Neuron (in vitro differentiated cells): Measurements from ENCODE around the gene ASB15.
"Not testable (repeated sequence)": the region's sequence is repeated elsewhere in the genome, so short reads cannot be mapped to it uniquely, and the experiment has no call there.

Source experiments
- H2AFZ ChIP-seq: one replicate; pipeline ENCODE4 v1.6.1; 2013; ENCODE audit warnings: low read depth, mild to moderate bottlenecking, inconsistent platforms, low read length, moderate library complexity
- H3K27me3 ChIP-seq: one replicate; pipeline ENCODE4 v1.6.1; 2013; ENCODE audit warnings: low read length; ENCODE audit not compliant: insufficient read depth
- H3K36me3 ChIP-seq: one replicate; pipeline ENCODE4 v1.6.1; 2013; ENCODE audit warnings: low read length; ENCODE audit not compliant: insufficient read depth
- H3K4me1 ChIP-seq: one replicate; pipeline ENCODE4 v1.6.1; 2013; ENCODE audit warnings: low read length; ENCODE audit not compliant: insufficient read depth
- H3K4me3 ChIP-seq: 2 replicates; pipeline ENCODE4 v1.5.1; 2013; ENCODE audit warnings: mild to moderate bottlenecking, low read length, moderate library complexity
- H3K9me3 ChIP-seq: one replicate; pipeline ENCODE4 v1.6.1; 2013; ENCODE audit warnings: low read length

ASB15 gene

DNA sequence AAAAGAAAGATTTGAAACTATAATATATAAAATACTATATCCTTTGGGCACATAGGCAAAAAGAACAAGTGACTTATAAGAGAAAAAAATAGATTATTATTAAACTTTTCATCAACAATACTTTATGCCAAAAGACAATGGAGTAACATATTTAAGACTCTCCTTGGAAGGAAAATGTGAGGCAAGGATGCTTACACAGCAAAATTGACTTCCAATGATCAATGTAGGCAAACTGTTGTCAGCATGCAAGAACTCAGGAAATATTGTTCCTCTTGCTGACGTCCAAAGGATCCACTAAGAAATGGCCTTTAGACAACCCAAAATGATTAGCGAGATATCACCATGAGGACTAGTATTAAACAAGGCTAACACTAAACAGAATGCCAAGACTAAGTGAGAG is 31.2 kb downstream of the ASB15 start:
- Histone ChIP-seq H3K4me1 (peaks cover 3% of the 10 kb centered on the region), H3K36me3 (no peaks in the 10 kb centered on the region), H3K4me3 (no peak overlapping the region), H3K9me3 (no peaks in the 10 kb centered on the region), H2AFZ (no peak overlapping the region), H3K27me3 (no peaks in the 10 kb centered on the region)

DNA sequence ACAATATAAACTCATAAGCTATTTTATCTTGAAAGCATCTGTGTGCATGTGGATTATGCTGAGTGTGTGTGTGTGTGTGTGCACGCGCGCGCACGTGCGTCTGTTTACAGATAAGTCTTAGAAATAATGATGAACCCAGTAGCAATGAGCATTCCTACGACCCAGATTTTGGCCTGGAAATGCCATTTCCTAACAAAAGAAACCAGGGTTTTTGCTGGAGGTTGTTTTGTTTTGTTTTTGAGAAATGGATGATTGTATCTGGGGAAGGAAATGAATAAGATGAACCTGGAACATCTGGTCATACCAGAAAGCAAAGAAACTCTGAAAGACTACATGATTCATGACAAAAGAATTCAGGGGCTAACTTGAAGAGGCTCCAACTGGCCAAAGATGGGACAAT is 31.9 kb downstream of the ASB15 start:
- H3K9me3 ChIP-seq: no peaks in the 10 kb centered on the region

DNA sequence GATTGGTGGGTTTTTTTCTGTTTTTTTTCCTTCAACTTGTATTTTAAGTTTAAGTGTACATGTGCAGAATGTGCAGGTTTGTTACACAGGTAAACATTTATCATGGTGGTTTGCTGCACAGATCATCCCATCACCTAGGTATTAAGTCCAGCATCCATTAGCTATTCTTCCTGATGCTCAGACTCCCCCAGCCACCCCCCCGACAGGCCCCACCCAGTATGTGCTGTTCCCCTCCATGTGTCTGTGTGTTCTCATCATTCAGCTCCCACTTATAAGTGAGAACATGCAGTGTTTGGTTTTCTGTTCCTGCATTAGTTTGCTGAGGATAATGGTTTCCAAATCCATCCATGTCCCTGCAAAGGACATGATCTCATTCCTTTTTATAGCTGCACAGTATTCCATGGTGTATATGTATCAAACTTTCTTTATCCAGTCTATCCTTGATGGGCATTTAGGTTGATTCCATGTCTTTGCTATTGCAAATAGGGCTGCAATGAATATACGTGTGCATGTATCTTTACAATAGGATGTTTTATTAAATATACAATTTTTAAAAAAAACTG is 32.5 kb downstream of the ASB15 start:
- H3K9me3 ChIP-seq, H3K4me1 ChIP-seq, H3K27me3 ChIP-seq, H3K4me3 ChIP-seq, H3K36me3 ChIP-seq, H2AFZ ChIP-seq: not testable (repeated sequence)

More for the DNA sequence above, 31.9 kb downstream of the ASB15 start:
- peaks cover 3% of the 10 kb centered on the region for H3K4me1 ChIP-seq
- no peak overlapping the region for H2AFZ ChIP-seq
- H3K4me3 ChIP-seq: no peak overlapping the region
- no peaks in the 10 kb centered on the region for H3K27me3 ChIP-seq
- H3K36me3 ChIP-seq: no peaks in the 10 kb centered on the region

DNA sequence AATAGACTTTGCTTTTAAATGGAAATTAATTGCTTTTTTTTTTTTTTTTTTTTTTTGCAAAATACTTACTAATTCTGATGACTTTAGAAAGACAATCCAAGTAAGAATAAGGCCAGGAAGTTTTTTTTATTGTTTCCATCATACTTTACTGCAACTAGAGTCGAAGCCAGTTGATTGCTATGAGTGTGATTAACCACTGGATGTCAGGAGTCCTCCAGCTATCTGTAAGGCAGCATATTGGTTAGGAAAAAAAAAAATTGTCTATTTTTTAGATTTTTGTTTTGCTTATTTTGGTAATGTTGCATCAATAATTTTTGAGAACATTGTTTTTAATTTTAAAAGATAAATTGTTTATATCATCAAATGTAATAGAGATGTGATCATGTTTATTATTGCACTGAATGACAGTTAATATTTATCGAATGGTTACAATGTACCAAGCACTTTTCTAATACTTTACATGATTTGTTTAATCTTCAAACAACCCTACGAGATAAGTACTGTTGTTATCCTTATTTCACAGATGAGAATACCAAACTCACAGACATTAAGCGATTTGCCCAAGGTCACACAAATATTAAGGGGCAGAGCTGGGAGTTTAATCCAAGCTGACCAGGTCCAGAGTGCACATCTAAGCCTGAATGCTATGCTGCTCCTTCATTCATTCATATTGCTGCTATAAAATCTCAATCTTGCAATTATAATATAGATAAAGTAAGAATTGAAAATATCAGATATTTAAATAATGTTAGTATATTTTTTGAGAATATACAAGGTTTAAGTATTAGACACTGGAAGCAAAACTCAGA is 34.1 kb downstream of the ASB15 start:
- no peaks in the 10 kb centered on the region for H3K27me3 ChIP-seq
- no peaks in the 10 kb centered on the region for H3K36me3 ChIP-seq
- H2AFZ ChIP-seq: no peak overlapping the region
- no peak overlapping the region for H3K4me3 ChIP-seq
- no peaks in the 10 kb centered on the region for H3K9me3 ChIP-seq
- H3K4me1 ChIP-seq: peaks cover 3% of the 10 kb centered on the region

DNA sequence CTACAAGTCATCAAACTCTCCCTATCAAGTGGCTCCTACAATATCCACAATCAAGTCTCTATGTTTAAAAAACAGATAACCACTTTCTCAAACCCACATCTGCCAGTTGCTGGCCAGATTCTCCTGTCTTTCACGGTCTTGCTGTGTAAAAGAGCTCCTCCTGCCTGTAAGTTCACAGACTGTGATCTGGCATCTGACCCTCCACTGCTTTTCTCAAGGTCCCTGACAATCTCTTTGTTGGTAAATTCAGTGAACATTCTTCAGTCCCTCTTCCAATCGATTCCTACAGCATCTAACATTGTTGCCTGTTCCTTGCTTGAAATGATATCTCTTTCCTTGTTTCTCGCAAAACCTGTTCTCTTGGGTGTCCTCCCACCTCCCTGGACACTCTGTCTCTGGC is 35.6 kb downstream of the ASB15 start:
- H3K36me3 ChIP-seq: no peaks in the 10 kb centered on the region
- no peaks in the 10 kb centered on the region for H3K9me3 ChIP-seq
- H3K4me1 ChIP-seq: peaks cover 3% of the 10 kb centered on the region
- no peak overlapping the region for H3K4me3 ChIP-seq
- H3K27me3 ChIP-seq: no peaks in the 10 kb centered on the region
- no peak overlapping the region for H2AFZ ChIP-seq

DNA sequence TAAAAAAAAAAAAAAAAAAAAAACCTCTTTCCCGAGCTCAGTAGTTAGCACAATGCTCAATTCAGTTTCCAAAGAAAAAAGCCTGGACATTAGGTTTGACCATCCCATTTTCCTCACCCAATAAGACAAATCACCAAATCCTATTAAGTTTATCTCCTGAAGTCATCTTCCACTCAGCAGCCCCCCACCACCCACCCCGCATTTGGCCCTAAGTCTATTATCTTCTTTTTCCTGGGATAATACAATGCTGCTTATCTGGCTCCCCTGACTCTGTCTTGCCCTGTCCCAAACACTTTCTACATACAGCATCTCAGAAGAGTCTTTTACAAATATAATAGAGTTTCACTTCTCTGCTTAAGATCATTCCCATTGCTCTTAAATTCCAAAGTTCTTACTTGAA is 36.3 kb downstream of the ASB15 start:
- H3K4me1 ChIP-seq: peaks cover 3% of the 10 kb centered on the region
- no peaks in the 10 kb centered on the region for H3K27me3 ChIP-seq
- H3K36me3 ChIP-seq: no peaks in the 10 kb centered on the region
- no peaks in the 10 kb centered on the region for H3K9me3 ChIP-seq
- H2AFZ ChIP-seq: no peak overlapping the region
- no peak overlapping the region for H3K4me3 ChIP-seq

DNA sequence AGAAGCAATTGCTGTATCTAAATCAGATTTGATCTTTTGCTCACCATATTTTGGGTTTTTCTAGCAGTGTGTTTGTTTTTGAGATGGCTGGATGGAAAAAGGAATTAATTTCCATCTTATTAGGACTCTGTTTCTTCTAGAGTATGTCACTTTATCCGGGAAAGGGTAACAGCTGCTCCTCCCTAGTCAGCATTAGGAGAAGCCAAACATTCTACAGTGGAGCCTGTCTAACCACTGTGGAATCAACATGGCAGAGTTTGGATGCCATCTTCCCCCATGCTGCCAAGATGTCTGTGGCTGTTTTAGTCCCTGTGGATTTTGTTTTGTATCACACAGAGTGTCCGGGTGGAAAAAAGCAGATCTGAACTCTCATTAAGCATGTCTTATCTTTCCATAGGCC is 38.0 kb downstream of the ASB15 start:
- peaks cover 13% of the 10 kb centered on the region for H3K4me1 ChIP-seq
- no peak overlapping the region for H2AFZ ChIP-seq
- H3K4me3 ChIP-seq: no peak overlapping the region

DNA sequence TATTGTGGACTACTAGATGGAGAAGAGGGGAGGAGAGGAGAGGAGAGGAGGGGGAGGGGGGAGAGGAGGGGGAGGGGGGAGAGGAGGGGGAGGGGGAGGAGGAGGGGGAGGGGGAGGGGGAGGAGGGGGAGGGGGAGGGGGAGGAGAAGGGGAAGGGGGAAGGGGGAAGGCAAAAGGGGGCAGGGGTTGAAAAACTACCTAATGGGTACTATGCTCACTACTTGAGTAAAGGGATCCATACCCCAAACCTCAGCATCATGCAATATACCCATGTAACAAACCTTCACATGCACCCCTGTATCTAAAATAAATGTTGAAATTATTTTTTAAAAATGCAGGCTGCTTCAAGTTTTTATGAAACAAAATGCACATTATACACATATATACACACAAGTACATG is 39.0 kb downstream of the ASB15 start:
- H2AFZ ChIP-seq: no peak overlapping the region
- peaks cover 15% of the 10 kb centered on the region for H3K4me1 ChIP-seq
- no peaks in the 10 kb centered on the region for H3K9me3 ChIP-seq
- H3K4me3 ChIP-seq: no peak overlapping the region
- H3K36me3 ChIP-seq: no peaks in the 10 kb centered on the region
- peaks cover 2% of the 10 kb centered on the region for H3K27me3 ChIP-seq

More for the DNA sequence above, 38.0 kb downstream of the ASB15 start:
- Histone ChIP-seq H3K36me3 (no peaks in the 10 kb centered on the region), H3K9me3 (no peaks in the 10 kb centered on the region), H3K27me3 (no peaks in the 10 kb centered on the region)

DNA sequence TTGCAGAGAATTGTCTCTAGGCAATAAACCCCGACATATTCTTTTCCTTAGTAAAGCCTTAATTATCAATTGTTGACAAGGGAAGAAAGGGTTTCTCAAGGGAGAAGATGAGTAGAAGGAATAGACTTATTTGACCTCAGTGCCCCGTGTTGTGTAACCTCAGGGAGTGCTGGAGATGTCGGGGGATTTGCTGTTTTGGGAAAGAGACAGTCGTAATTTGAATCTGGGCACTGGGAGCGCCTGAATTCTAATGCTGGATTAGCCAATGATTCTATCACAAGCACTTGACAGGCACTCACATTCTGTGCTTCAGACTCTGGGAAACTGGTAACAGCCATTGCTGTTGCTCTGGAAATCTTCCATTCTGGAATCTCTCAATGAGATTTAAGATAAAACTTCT is 40.3 kb downstream of the ASB15 start:
- no peaks in the 10 kb centered on the region for H3K9me3 ChIP-seq

DNA sequence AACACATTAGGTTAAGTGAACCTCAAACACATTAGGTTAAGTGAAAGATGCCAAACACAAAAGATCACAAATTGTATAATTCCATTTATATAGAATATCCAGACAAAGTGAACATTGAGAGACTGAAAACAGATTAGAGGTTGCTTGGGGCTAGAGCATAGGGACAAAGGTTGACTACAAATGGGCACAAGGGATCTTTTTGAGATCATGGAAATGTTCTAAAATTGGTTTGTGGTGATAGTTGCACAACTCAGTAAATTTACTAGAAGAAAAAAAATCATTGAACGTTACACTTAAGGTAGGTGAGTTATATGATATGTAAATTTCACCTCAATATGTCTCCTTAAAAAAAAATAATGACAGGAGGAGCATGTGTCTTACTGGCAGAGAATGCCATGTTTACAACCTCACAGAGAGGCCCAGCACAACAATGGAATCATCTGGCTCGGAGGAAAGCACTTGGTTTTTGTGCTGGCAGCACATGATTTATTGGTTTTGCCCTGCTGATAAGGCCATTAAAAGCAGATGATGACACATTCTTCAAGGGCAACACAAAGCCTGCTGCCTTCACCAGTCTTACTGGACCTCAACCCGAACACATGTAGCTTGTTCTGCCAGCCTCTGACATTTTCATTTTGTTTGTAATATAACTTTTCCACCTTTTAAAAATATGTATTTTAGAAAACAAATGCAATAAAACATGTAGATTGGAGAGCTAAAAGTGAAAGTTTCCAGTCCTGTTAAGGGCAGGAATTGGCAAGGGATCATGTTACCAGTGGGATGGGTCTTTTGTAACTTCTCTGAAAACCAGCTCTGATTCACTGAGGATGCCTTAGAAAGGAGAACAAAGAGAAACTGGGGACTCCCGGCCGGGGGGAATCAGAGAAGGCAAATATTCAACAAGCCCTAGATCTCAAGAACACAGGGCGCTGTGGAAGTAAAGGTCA is 42.1 kb downstream of the ASB15 start:
- Histone ChIP-seq H3K36me3 (no peaks in the 10 kb centered on the region), H3K4me1 (peaks cover 16% of the 10 kb centered on the region), H3K9me3 (no peaks in the 10 kb centered on the region), H2AFZ (peak overlapping the region; percentile 2), H3K4me3 (peak overlapping the region; percentile 30), H3K27me3 (peaks cover 8% of the 10 kb centered on the region)

More for the DNA sequence above, 40.3 kb downstream of the ASB15 start:
- Histone ChIP-seq H3K4me1 (peaks cover 16% of the 10 kb centered on the region), H2AFZ (no peak overlapping the region), H3K27me3 (peaks cover 4% of the 10 kb centered on the region), H3K36me3 (no peaks in the 10 kb centered on the region), H3K4me3 (no peak overlapping the region)

DNA sequence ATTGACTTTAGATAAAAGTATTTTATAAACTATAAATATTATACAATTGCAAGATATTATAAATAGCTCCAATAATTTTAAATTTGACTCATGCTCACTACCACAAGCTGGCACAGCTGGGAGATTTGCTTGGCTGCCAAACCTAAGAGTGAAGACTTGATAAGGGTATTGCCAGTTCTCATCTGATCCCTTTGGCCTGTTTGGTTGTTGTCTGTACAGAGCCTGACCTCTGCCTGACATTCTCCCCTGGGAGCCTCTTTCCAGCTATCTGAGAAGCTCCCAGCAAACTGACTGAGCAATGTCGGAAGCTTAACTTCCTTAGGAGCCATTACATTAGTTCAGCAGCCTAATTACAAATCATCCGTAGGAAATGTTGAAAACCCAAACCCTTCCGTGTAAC is 43.9 kb downstream of the ASB15 start:
- Histone ChIP-seq H3K36me3 (no peaks in the 10 kb centered on the region), H3K4me1 (peaks cover 16% of the 10 kb centered on the region), H3K9me3 (no peaks in the 10 kb centered on the region), H2AFZ (no peak overlapping the region), H3K27me3 (peaks cover 8% of the 10 kb centered on the region), H3K4me3 (no peak overlapping the region)

DNA sequence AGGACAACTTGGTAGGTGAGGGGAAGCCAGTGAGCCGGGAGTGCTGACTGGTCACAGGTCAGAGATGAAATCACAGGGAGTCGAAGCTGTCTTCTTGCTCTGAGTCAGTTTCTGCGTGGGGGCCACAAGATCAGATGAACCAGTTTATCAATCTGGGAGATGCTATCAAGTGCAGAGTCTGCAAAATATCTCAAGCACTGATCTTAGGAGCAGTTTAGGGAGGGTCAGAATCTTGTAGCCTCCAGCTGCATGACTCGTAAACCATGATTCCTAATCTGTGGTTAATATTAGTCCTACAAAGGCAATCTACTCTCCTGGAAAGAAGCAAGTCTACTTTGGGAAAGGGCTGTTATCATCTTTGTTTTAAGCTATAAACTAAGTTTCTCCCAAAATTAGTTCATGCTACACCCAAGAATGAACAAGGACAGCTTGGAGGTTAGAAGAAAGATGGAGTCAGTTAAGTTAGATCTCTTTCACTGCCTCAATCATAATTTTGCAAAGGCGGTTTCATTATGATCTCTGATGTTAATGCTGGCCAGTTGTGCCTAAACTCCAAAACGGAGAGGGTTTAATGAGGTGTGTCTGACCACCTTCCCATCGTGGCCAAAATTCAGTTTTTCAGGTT is 45.6 kb downstream of the ASB15 start:
- Histone ChIP-seq H3K36me3 (no peaks in the 10 kb centered on the region), H3K4me3 (no peak overlapping the region), H3K27me3 (peaks cover 8% of the 10 kb centered on the region), H3K4me1 (peaks cover 16% of the 10 kb centered on the region), H2AFZ (no peak overlapping the region), H3K9me3 (no peaks in the 10 kb centered on the region)

DNA sequence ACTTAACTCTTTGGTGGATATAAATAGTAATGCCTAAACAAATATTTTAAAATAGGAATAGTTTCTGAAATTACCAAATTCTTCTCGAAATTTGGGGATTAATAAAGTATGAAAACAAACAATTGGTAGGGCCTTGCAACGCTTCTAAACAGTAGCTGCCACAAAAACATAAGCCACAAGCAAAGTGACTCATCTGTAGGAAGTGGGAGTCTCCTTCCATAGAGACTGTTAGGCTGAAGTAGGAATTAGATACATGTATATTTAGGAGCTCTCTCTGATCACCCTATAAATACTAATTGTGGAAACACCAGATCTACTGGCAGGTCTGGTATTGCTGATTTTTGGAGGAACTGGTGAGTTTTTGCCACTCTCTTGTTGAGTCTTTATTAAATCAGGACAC is 48.3 kb downstream of the ASB15 start:
- no peaks in the 10 kb centered on the region for H3K9me3 ChIP-seq
- no peak overlapping the region for H3K4me3 ChIP-seq
- peaks cover 3% of the 10 kb centered on the region for H3K4me1 ChIP-seq
- H2AFZ ChIP-seq: no peak overlapping the region
- peaks cover 8% of the 10 kb centered on the region for H3K27me3 ChIP-seq
- H3K36me3 ChIP-seq: no peaks in the 10 kb centered on the region
